ENCODE measurements around the gene GXYLT2.

GXYLT2 gene

GRCh38 chr3:72912532-72912931, 24.7 kb downstream of the GXYLT2 start:
- no peaks in the 10 kb centered on the region for H3K9me3 ChIP-seq (ENCODE audit: control insufficient read depth, insufficient read depth, low read depth, low read length)
- no peak for TF ChIP-seq GLIS1 (tag by site-specific recombination; IDR thresholded peaks at IDR 0.05)
- no peak for TF ChIP-seq ZSCAN23 (tag by site-specific recombination; IDR thresholded peaks at IDR 0.05)
- no peak for TF ChIP-seq ZNF664 (tag by site-specific recombination; IDR thresholded peaks at IDR 0.05)
- TF ChIP-seq ZNF202 (tag by site-specific recombination; IDR thresholded peaks at IDR 0.05; ENCODE audit: borderline replicate concordance), result no peak
- no peak for TF ChIP-seq ZNF302 (tag by site-specific recombination; IDR thresholded peaks at IDR 0.05; ENCODE audit: low read depth)
- no peak for TF ChIP-seq ZNF10 (tag by site-specific recombination; IDR thresholded peaks at IDR 0.05)
- no peak for TF ChIP-seq BCL11B (tag by site-specific recombination; IDR thresholded peaks at IDR 0.05; ENCODE audit: low read depth)
- no peak for TF ChIP-seq ZNF416 (tag by site-specific recombination; IDR thresholded peaks at IDR 0.05)
- no peak for TF ChIP-seq ZNF610 (tag by site-specific recombination; IDR thresholded peaks at IDR 0.05; ENCODE audit: borderline replicate concordance)
- TF ChIP-seq ZNF791 (tag by site-specific recombination; IDR thresholded peaks at IDR 0.05), result no peak
- no peak for TF ChIP-seq ZFP41 (tag by site-specific recombination; IDR thresholded peaks at IDR 0.05; ENCODE audit: borderline replicate concordance)
- TF ChIP-seq SCRT1 (tag by site-specific recombination; IDR thresholded peaks at IDR 0.05; ENCODE audit: borderline replicate concordance), result no peak
- TF ChIP-seq PRDM1 (tag by site-specific recombination; IDR thresholded peaks at IDR 0.05), result no peak
- TF ChIP-seq ZNF488 (tag by site-specific recombination; IDR thresholded peaks at IDR 0.05), result no peak
- no peak overlapping the region for H3K4me3 ChIP-seq (ENCODE audit: low read depth, low read length)
- peaks cover 0 to 13% of the 10 kb centered on the region in 2 experiments; a peak in 1 of 3 replicates for H3K36me3 ChIP-seq (ENCODE audit: control insufficient read depth in 2 of 2, insufficient read depth in 1 of 2, low read length in 2 of 2)
- H3K27ac ChIP-seq (ENCODE audit: extremely low read depth, low read depth, low read length), result no peak overlapping the region
- CTCF ChIA-PET, result interaction anchor here (0.6 kb wide), 1 partner anchor 8 kb away, joined by 3 read pairs; no protein-coding TSS in a partner anchor
- H3K4me1 ChIP-seq (ENCODE audit: control insufficient read depth, insufficient read depth, low read length), result no peaks in the 10 kb centered on the region
- POLR2A ChIA-PET, result no interaction called here

GRCh38 chr3:72914383-72914782, 26.5 kb downstream of the GXYLT2 start:
- Histone ChIP-seq H3K27ac (ENCODE audit: extremely low read depth, low read depth, low read length) (no peak overlapping the region), H3K4me1 (ENCODE audit: control insufficient read depth, insufficient read depth, low read length) (no peaks in the 10 kb centered on the region), H3K36me3 (ENCODE audit: control insufficient read depth in 2 of 2, insufficient read depth in 1 of 2, low read length in 2 of 2) (peaks cover 0 to 11% of the 10 kb centered on the region in 2 experiments; a peak in 2 of 3 replicates), H3K9me3 (ENCODE audit: control insufficient read depth, insufficient read depth, low read depth, low read length) (no peaks in the 10 kb centered on the region), H3K4me3 (ENCODE audit: low read depth, low read length) (no peak overlapping the region)
- TF ChIP-seq ZBTB1 (tag by site-specific recombination; IDR thresholded peaks at IDR 0.05) (no peak), ZNF239 (tag by site-specific recombination; IDR thresholded peaks at IDR 0.05) (no peak), ZNF112 (tag by site-specific recombination; IDR thresholded peaks at IDR 0.05) (no peak), ZNF621 (tag by site-specific recombination; IDR thresholded peaks at IDR 0.05) (no peak), HOXA7 (CRISPR knock-in tag; IDR thresholded peaks at IDR 0.05; ENCODE audit: borderline replicate concordance) (no peak), ZNF548 (tag by site-specific recombination; IDR thresholded peaks at IDR 0.05) (no peak), ZNF549 (tag by site-specific recombination; IDR thresholded peaks at IDR 0.05) (no peak), ZNF707 (tag by site-specific recombination; IDR thresholded peaks at IDR 0.05) (no peak)
- ChIA-PET POLR2A (no interaction called here), CTCF (interaction anchor here (0.7 kb wide), 1 partner anchor 24 kb away, joined by 3 read pairs; no protein-coding TSS in a partner anchor)

GRCh38 chr3:72916250-72916649, 28.4 kb downstream of the GXYLT2 start:
- Histone ChIP-seq H3K27ac (ENCODE audit: extremely low read depth, low read depth, low read length) (no peak overlapping the region), H3K9me3 (ENCODE audit: control insufficient read depth, insufficient read depth, low read depth, low read length) (no peaks in the 10 kb centered on the region), H3K4me3 (ENCODE audit: low read depth, low read length) (no peak overlapping the region), H3K36me3 (ENCODE audit: control insufficient read depth in 2 of 2, insufficient read depth in 1 of 2, low read length in 2 of 2) (no peaks in the 10 kb centered on the region; a peak in 1 of 3 replicates), H3K4me1 (ENCODE audit: control insufficient read depth, insufficient read depth, low read length) (no peaks in the 10 kb centered on the region)
- no peak for TF ChIP-seq ZNF571 (tag by site-specific recombination; IDR thresholded peaks at IDR 0.05)
- 0 out of 2 replicates have a peak, but pooled peaks have one; percentile 33 for TF ChIP-seq ZNF121 (tag by site-specific recombination; IDR thresholded peaks at IDR 0.05)
- ChIA-PET CTCF (no interaction called here), POLR2A (no interaction called here)

Measured in HEK293 (cell line).